ENCODE measurements around the gene RHOBTB3.

DNA sequence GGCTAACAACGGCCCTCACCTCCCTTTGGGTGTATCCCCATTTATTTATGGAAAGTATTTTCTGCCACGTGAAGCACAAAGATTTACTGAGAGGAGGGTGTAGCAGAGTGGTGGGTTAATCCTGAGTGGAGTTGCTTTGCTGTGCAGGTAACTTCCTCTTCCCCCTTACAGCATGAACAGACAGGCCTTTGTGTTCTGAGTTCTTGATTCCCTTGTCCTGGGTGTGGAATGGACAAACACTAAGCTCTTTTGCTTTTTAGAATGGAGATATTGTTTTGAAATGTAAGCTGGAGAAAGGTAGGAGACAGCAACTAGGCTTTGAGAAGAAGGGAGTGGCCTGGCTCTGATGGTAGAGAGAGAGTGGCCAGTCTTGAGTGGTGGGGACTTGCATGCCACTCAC is 108.5 kb downstream of the RHOBTB3 start:
- TF ChIP-seq, protein P1, sequence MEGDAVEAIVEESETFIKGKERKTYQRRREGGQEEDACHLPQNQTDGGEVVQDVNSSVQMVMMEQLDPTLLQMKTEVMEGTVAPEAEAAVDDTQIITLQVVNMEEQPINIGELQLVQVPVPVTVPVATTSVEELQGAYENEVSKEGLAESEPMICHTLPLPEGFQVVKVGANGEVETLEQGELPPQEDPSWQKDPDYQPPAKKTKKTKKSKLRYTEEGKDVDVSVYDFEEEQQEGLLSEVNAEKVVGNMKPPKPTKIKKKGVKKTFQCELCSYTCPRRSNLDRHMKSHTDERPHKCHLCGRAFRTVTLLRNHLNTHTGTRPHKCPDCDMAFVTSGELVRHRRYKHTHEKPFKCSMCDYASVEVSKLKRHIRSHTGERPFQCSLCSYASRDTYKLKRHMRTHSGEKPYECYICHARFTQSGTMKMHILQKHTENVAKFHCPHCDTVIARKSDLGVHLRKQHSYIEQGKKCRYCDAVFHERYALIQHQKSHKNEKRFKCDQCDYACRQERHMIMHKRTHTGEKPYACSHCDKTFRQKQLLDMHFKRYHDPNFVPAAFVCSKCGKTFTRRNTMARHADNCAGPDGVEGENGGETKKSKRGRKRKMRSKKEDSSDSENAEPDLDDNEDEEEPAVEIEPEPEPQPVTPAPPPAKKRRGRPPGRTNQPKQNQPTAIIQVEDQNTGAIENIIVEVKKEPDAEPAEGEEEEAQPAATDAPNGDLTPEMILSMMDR (IDR thresholded peaks at IDR 0.05), result no peak
- no peak for TF ChIP-seq EP300 (IDR thresholded peaks at IDR 0.05)
- TF ChIP-seq POLR2A (IDR thresholded peaks at IDR 0.05), result no peak
